ENCODE measurements around the gene STKLD1.
"Not testable (repeated sequence)": the region's sequence is repeated elsewhere in the genome, so short reads cannot be mapped to it uniquely, and the experiment has no call there.

STKLD1 gene

DNA sequence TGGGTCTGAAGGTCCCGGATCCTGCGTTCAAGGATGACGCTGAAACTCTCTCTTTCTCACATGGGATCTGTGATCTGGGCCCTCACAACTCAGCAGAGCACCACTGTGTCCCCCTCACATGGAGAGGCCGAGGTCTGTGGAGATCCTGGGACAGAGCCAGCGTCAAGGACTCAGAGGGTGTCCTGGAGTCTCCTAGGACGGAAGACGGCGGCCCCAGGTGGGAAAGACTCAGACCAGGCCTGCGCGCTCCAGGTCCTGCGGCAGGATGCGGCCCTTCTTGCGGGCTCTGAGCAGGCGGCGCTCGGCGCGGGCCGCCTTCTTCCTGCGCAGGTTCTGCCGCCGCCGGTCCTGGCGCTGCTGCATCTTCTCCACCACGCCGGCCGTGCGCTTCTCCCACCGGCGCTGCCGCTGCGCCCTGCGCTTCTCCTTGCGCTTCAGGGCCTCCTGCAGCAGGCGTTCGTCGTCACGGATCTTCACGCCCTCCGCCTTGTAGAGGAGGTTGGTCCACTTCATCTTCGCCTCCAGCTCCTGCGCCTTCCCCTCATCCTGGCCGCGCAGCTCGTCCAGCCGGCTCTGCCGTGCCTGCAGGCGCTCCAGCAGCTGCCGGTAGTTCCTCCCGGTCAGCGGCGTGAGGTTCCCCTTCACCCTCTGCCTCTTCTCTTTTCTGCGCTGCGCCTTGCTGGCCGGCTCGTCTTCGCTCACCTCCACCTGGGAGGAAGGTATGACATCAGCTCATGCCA is 44.4 kb upstream of the STKLD1 start:
- TF ChIP-seq, protein P1, sequence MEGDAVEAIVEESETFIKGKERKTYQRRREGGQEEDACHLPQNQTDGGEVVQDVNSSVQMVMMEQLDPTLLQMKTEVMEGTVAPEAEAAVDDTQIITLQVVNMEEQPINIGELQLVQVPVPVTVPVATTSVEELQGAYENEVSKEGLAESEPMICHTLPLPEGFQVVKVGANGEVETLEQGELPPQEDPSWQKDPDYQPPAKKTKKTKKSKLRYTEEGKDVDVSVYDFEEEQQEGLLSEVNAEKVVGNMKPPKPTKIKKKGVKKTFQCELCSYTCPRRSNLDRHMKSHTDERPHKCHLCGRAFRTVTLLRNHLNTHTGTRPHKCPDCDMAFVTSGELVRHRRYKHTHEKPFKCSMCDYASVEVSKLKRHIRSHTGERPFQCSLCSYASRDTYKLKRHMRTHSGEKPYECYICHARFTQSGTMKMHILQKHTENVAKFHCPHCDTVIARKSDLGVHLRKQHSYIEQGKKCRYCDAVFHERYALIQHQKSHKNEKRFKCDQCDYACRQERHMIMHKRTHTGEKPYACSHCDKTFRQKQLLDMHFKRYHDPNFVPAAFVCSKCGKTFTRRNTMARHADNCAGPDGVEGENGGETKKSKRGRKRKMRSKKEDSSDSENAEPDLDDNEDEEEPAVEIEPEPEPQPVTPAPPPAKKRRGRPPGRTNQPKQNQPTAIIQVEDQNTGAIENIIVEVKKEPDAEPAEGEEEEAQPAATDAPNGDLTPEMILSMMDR (IDR thresholded peaks at IDR 0.05) = no peak
- no peak overlapping the region for H3K27ac ChIP-seq
- peaks cover 49% of the 10 kb centered on the region for H3K36me3 ChIP-seq
- H3K4me3 ChIP-seq (ENCODE audit: low read depth in 1 of 2, low read length in 1 of 2) = no peak overlapping the region
- H3K4me1 ChIP-seq (ENCODE audit: control insufficient read depth in 1 of 2, insufficient read depth in 1 of 2, low read depth in 1 of 2, low read length in 1 of 2) = peaks cover 22 to 26% of the 10 kb centered on the region in 2 experiments
- H3K27me3 ChIP-seq = no peaks in the 10 kb centered on the region
- H3K9me3 ChIP-seq = no peaks in the 10 kb centered on the region

DNA sequence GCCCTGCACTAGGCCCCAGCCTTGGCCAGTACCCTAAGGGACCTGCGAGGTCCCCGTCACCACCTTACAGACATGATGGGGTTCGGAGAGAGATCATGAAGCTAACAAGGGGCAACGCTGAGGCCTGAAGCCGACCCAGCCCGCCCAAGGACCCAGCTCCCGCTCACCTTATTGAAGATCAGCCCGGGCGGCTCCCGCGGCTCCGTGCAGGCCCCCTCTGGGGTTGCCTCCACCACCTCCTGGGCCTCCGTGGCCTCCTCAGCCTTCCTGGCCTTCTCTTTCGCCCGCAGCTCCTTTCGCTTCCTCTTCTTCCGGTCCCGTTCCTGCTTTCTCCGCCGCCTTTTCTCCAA is 43.8 kb upstream of the STKLD1 start:
- no peaks in the 10 kb centered on the region for H3K27me3 ChIP-seq
- no peaks in the 10 kb centered on the region for H3K9me3 ChIP-seq
- H3K4me1 ChIP-seq (ENCODE audit: control insufficient read depth in 1 of 2, insufficient read depth in 1 of 2, low read depth in 1 of 2, low read length in 1 of 2) = peaks cover 26 to 30% of the 10 kb centered on the region in 2 experiments
- no peak overlapping the region for H3K27ac ChIP-seq
- TF ChIP-seq, protein P1 (IDR thresholded peaks at IDR 0.05) = no peak
- no peak overlapping the region for H3K4me3 ChIP-seq (ENCODE audit: low read depth in 1 of 2, low read length in 1 of 2)
- H3K36me3 ChIP-seq = peaks cover 49% of the 10 kb centered on the region

DNA sequence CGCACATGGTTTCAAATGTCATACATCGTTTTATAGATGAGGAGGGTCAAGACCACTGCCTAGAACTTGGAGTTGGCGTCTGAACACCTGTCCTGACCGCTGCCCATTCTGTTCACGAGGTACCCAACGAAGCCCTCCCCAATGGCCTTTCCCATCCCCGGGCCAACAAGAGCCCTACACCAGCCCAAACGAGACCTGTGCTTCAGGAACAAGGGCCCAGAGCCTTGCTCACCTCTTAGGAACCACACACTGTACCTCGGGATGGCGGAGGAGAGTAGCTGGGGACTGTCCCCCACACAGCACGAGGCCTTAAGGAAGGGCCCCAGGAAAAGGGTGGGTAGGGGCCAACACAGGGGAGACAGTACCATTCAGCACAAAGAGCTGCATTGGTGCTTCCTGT is 43.2 kb upstream of the STKLD1 start:
- H3K4me1 ChIP-seq (ENCODE audit: control insufficient read depth in 1 of 2, insufficient read depth in 1 of 2, low read depth in 1 of 2, low read length in 1 of 2) = peaks cover 29 to 37% of the 10 kb centered on the region in 2 experiments
- TF ChIP-seq, protein P1 (IDR thresholded peaks at IDR 0.05) = no peak
- peaks cover 49% of the 10 kb centered on the region for H3K36me3 ChIP-seq
- no peak overlapping the region for H3K4me3 ChIP-seq (ENCODE audit: low read depth in 1 of 2, low read length in 1 of 2)
- no peaks in the 10 kb centered on the region for H3K9me3 ChIP-seq
- no peaks in the 10 kb centered on the region for H3K27me3 ChIP-seq
- H3K27ac ChIP-seq = no peak overlapping the region

DNA sequence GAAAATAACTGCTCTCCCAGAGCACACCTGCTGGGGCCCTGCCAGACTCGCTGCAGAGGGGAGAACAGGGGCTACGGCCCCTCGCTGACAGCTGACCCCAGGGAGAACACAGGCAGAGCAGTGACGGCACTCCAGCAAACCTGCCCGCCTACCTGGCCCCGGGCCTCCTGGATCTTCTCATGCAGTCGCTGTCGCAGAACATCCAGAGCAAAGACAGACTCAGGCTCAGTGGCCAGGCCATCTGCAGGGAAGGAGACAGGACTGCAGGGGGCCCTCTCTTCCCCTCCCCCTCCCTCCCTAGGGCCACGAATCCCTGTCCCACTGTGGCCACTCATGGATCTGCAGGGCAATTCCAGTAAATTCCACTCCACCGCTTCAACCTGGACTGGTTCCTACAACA is 42.6 kb upstream of the STKLD1 start:
- Histone ChIP-seq H3K27me3 (no peaks in the 10 kb centered on the region), H3K9me3 (no peaks in the 10 kb centered on the region), H3K4me3 (ENCODE audit: low read depth in 1 of 2, low read length in 1 of 2) (no peak overlapping the region), H3K36me3 (peaks cover 49% of the 10 kb centered on the region), H3K4me1 (ENCODE audit: control insufficient read depth in 1 of 2, insufficient read depth in 1 of 2, low read depth in 1 of 2, low read length in 1 of 2) (peaks cover 34 to 42% of the 10 kb centered on the region in 2 experiments), H3K27ac (no peak overlapping the region)
- TF ChIP-seq, protein P1 (IDR thresholded peaks at IDR 0.05) = no peak

DNA sequence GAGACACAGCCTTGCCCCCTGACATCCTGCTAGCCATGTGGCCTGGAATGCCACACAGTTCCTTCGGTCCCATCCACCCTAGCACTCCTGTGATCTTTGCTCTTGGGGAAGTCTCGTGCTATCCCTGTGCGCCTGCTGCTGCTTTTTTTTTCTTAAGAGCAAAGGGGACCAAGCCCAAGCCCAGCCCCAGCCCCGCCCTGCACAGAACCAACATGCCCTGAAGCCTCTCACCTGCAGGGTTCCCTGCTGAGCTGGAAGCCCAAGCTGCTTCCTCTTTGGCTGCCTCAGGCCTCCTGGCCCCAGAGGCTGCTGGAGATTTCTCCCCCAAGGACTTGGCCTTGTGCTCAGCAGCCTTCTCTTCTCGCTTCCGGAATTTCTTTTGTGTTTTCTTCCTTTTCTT is 42.0 kb upstream of the STKLD1 start:
- H3K36me3 ChIP-seq = peaks cover 49% of the 10 kb centered on the region
- H3K9me3 ChIP-seq = no peaks in the 10 kb centered on the region
- no peak overlapping the region for H3K4me3 ChIP-seq (ENCODE audit: low read depth in 1 of 2, low read length in 1 of 2)
- H3K27ac ChIP-seq = no peak overlapping the region
- H3K27me3 ChIP-seq = no peaks in the 10 kb centered on the region
- peaks cover 40 to 48% of the 10 kb centered on the region in 2 experiments for H3K4me1 ChIP-seq (ENCODE audit: control insufficient read depth in 1 of 2, insufficient read depth in 1 of 2, low read depth in 1 of 2, low read length in 1 of 2)
- TF ChIP-seq, protein P1 (IDR thresholded peaks at IDR 0.05) = no peak

DNA sequence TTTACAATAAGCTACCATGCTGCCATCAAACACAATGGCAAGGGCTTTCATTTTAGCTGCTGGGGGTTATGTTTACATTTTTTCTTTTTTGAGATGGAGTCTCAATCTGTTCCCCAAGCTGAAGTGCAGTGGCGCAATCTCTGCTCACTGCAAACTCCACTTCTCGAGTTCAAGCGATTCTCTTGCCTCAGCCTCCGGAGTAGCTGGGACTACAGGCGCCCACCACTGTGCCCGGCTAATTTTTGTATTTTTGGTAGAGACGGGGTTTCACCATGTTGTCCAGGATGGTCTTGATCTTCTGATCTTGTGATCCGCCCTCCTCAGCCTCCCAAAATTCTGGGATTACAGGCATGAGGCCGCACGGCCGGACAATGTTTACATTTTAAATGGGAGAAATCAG is 41.3 kb upstream of the STKLD1 start:
- H3K4me1 ChIP-seq (ENCODE audit: control insufficient read depth in 1 of 2, insufficient read depth in 1 of 2, low read depth in 1 of 2, low read length in 1 of 2) = peaks cover 47 to 53% of the 10 kb centered on the region in 2 experiments
- H3K27me3 ChIP-seq; H3K9me3 ChIP-seq; H3K4me3 ChIP-seq (ENCODE audit: low read depth in 1 of 2, low read length in 1 of 2); H3K27ac ChIP-seq: not testable (repeated sequence)
- H3K36me3 ChIP-seq = peaks cover 49% of the 10 kb centered on the region

All from neutrophil (primary cell).